GM19023 (cell line): ENCODE data around the gene ACOT7.

Source experiments
- ATAC-seq: cut with Tn5 transposase; IDR thresholded peaks from one replicate; pipeline ENCODE4 v1.9.1; 2021; ENCODE audit warnings: mild to moderate bottlenecking, moderate library complexity; ENCODE audit not compliant: unreplicated experiment

ACOT7 gene

GRCh38 chr1:6348511-6349191 lies 44.9 kb downstream of the ACOT7 start:
- ATAC-seq, result no peak

- no peak for ATAC-seq
Observed at GRCh38 chr1:6347641-6348487, 45.7 kb downstream of the ACOT7 start.

GRCh38 chr1:6345460-6345859 lies 48.1 kb downstream of the ACOT7 start:
- ATAC-seq, result no peak

GRCh38 chr1:6345009-6345408 lies 48.6 kb downstream of the ACOT7 start:
- ATAC-seq, result no peak

- no peak for ATAC-seq
Observed at GRCh38 chr1:6343506-6344405, 49.8 kb downstream of the ACOT7 start.

- ATAC-seq, result no peak
Observed at GRCh38 chr1:6342056-6342455, 51.5 kb downstream of the ACOT7 start.

GRCh38 chr1:6338695-6339094 lies 54.9 kb downstream of the ACOT7 start:
- ATAC-seq, result no peak

- ATAC-seq, result no peak
Observed at GRCh38 chr1:6336776-6337622, 56.6 kb downstream of the ACOT7 start.

- no peak for ATAC-seq
Observed at GRCh38 chr1:6334261-6334993, 59.1 kb downstream of the ACOT7 start.

- ATAC-seq, result no peak
Observed at GRCh38 chr1:6332821-6333220, 60.7 kb downstream of the ACOT7 start.

- ATAC-seq, result no peak
Observed at GRCh38 chr1:6331543-6332273, 61.9 kb downstream of the ACOT7 start.

- ATAC-seq, result no peak
Observed at GRCh38 chr1:6330410-6330911, 63.1 kb downstream of the ACOT7 start.

GRCh38 chr1:6329851-6330250 lies 63.7 kb downstream of the ACOT7 start:
- no peak for ATAC-seq

GRCh38 chr1:6329396-6329795 lies 64.2 kb downstream of the ACOT7 start:
- no peak for ATAC-seq

GRCh38 chr1:6328696-6329095 lies 64.9 kb downstream of the ACOT7 start:
- ATAC-seq, result no peak

- no peak for ATAC-seq
Observed at GRCh38 chr1:6328091-6328490, 65.5 kb downstream of the ACOT7 start.

GRCh38 chr1:6325482-6325881 lies 68.1 kb downstream of the ACOT7 start:
- no peak for ATAC-seq

GRCh38 chr1:6322161-6322560 lies 71.4 kb downstream of the ACOT7 start:
- ATAC-seq, result no peak

- no peak for ATAC-seq
Observed at GRCh38 chr1:6321205-6321604, 72.4 kb downstream of the ACOT7 start.
